AG04450 (cell line): ENCODE results near the gene MAGI2. TPM values are rescaled to one million over a fixed set of nuclear protein-coding genes. Genes with fewer than 3 reads are reported as not detected.

Source experiments
- CTCF ChIA-PET: fragments of 300-600, 350-600 bp; formaldehyde crosslinking; extraction: SDS; loops from one replicate; lab custom pipeline; 2022; ENCODE audit warnings: antibody characterized with exemption, inconsistent platforms; lab: Charles Lee
- POLR2A ChIA-PET: fragments of 350-600 bp; formaldehyde crosslinking; extraction: SDS; loops from one replicate; lab custom pipeline; 2021; ENCODE audit warnings: antibody characterized with exemption, inconsistent platforms; lab: Yijun Ruan, JAX
- DNase-seq: peaks from one replicate; pipeline ENCODE4 v3.0.0-alpha.2; 2011; ENCODE audit warnings: low read depth, low spot score
- H3K27ac ChIP-seq: one replicate; pipeline ENCODE4 v1.5.1; 2012; ENCODE audit warnings: low read depth, low read length, control low read depth
- H3K27me3 ChIP-seq: one replicate; pipeline ENCODE4 v1.6.0; 2012; ENCODE audit warnings: low read length; ENCODE audit not compliant: control insufficient read depth, insufficient read depth
- H3K4me3 ChIP-seq: 2 replicates; pipeline ENCODE4 v1.5.1; 2011; ENCODE audit warnings: mild to moderate bottlenecking, low read depth, low read length, control low read depth
- H3K9me3 ChIP-seq: 2 replicates; pipeline ENCODE4 v1.5.1; 2012; ENCODE audit warnings: low read length; ENCODE audit not compliant: control insufficient read depth, insufficient read depth
- CTCF ChIP-seq: IDR thresholded peaks from 2 replicates; pipeline ENCODE4 v1.5.1; 2011; ENCODE audit warnings: low read depth, low read length, control low read depth, inconsistent platforms
- polyA plus RNA-seq: library from polyadenylated mRNA; depleted of rRNA; stranded (reverse); fragments of >200 nt; gene quantifications from 2 replicates; pipeline ENCODE4 v1.2.3, GENCODE V29; 2011

MAGI2 gene
- polyA plus RNA-seq, 1 experiment, result 2.3 TPM

GRCh38 chr7:78346827-78347226 is 1106.6 kb downstream of the MAGI2 start:
- H3K27ac ChIP-seq, result no peak overlapping the region
- H3K27me3 ChIP-seq, result no peaks in the 10 kb centered on the region
- TF ChIP-seq CTCF, result no peak
- POLR2A ChIA-PET, result no interaction called here
- CTCF ChIA-PET, result no interaction called here
- no peak for DNase-seq
- H3K9me3 ChIP-seq, result no peaks in the 10 kb centered on the region
- H3K4me3 ChIP-seq, result no peak overlapping the region

DNA sequence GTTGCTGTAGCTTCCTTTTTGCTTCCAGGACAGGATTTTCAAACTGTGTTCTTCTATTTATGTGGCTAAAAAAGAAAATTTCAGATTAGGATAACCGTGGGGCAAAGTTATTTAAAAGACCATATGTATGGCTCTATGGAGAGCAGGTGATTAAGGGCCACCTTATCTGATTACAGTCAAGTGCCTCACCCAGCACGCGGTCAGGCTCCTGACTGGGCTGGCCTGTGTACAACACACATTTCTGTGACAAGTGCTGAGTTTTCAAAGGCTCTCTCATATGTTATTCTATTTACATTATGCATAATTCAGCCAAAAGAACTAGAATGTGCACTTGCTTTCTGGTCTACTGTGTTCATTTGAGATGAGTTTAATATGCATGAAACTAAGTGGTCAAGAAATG is 1107.5 kb downstream of the MAGI2 start:
- POLR2A ChIA-PET, result no interaction called here
- TF ChIP-seq CTCF, result no peak
- no peak overlapping the region for H3K27ac ChIP-seq
- no peak overlapping the region for H3K4me3 ChIP-seq
- DNase-seq, result no peak
- CTCF ChIA-PET, result no interaction called here
- no peaks in the 10 kb centered on the region for H3K9me3 ChIP-seq
- no peaks in the 10 kb centered on the region for H3K27me3 ChIP-seq

DNA sequence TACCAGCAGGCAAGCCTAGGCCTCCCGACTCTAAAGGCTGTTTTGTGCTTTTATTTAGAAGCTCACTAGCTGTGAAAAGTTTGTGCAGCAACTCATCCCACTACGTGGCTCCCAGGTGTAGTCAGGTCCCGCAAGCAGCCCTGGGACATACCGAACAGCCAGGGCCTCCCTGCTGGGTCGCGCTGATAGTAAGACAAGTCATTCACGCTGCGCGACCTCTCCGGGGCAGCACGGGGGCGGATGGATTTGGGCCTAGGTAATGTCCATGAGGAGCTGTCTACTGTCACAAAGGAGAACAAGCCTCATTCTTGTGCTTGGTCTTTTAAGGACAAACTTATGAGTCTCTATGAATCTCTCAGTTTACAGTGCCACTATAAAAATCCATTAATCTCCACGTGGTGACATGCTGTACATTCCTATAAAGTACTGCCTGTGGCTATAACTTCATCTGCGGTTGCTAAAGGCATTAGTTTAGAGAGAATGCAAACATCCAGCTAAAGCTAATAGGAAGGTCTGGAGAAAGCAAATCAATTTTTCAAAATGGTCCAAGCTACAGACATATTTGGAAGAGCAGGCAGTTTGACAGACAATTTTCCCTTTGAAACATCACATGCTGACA is 1108.1 kb downstream of the MAGI2 start:
- Histone ChIP-seq H3K4me3 (no peak overlapping the region), H3K27me3 (no peaks in the 10 kb centered on the region), H3K27ac (no peak overlapping the region), H3K9me3 (no peaks in the 10 kb centered on the region)
- ChIA-PET POLR2A (no interaction called here), CTCF (no interaction called here)
- no peak for TF ChIP-seq CTCF
- DNase-seq, result no peak

DNA sequence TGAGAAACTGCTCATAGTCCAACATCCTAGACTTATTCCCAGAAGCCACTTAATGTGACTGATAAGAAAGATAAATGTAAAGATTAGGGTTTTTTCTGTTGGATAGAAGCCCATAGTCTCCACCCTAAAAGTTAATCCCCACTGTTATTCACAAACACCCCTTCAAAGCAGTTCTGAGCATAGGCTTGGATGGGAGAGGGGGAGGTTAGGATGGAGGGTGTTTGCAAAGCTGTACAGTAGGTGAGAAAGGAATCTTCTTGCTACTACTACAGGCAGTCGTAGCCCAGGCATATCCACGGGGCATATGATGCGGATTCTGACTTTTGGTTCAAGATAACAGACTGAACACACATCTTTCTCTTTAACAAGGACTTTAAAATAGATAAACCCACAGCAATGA is 1119.0 kb downstream of the MAGI2 start:
- Histone ChIP-seq H3K9me3 (no peaks in the 10 kb centered on the region), H3K4me3 (no peak overlapping the region), H3K27me3 (no peaks in the 10 kb centered on the region), H3K27ac (no peak overlapping the region)
- CTCF ChIA-PET, result no interaction called here
- TF ChIP-seq CTCF, result no peak
- no peak for DNase-seq
- POLR2A ChIA-PET, result no interaction called here

DNA sequence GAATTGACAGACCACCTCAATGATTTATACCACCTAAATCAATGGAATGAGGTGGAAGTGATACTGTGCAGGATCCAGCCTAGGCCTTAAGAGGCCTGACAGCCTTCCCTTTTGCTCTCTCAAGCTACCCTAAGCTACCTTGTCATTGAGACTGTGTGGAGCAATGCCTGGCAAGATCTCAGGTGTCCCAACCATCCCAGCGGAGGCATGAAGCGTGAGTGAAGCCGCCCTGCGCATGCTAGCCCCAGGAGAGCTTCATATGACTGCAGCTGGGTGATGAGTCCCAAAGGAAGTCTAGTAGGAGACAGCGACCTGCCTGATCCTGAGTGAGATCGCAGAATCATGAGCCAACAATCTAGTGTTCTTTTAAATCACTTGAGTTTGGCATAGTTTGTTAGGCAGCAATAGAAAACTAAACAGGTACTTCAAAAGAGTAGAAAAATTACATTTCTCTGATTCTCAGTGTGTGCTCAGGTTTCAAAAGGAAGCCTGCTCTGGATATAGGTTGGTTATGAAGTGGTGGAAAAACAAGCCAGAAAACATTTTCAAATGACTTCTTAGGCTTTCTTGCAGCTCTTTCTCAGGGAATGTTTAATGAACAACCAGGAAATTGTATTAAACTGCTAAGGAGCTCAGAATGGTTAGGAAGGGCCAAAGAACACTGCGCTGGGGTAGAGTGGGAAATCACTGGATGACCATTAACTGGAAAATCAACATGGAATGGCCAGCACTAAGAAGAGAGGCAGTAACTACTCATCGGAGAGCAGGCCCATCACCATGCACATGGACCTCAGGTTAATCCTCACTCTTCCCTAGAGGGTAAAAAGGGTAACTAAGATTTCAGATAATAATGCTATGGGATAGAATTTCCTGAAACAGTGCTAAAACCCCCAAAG is 1119.7 kb downstream of the MAGI2 start:
- no peak for TF ChIP-seq CTCF

More for the DNA sequence above, 1119.7 kb downstream of the MAGI2 start:
- CTCF ChIA-PET, result no interaction called here
- Histone ChIP-seq H3K27me3 (no peaks in the 10 kb centered on the region), H3K27ac (no peak overlapping the region), H3K4me3 (no peak overlapping the region), H3K9me3 (no peaks in the 10 kb centered on the region)
- POLR2A ChIA-PET, result no interaction called here
- no peak for DNase-seq
